ENCODE results near the gene C6orf132. TPM values are rescaled to one million over a fixed set of nuclear protein-coding genes. Genes with fewer than 3 reads are reported as not detected.
A peak's percentile ranks its signal among the peaks of the same experiment; 100 is the strongest.

Gene C6orf132
- total RNA-seq, 1 experiment from 2014 or later: 0.11 TPM

DNA sequence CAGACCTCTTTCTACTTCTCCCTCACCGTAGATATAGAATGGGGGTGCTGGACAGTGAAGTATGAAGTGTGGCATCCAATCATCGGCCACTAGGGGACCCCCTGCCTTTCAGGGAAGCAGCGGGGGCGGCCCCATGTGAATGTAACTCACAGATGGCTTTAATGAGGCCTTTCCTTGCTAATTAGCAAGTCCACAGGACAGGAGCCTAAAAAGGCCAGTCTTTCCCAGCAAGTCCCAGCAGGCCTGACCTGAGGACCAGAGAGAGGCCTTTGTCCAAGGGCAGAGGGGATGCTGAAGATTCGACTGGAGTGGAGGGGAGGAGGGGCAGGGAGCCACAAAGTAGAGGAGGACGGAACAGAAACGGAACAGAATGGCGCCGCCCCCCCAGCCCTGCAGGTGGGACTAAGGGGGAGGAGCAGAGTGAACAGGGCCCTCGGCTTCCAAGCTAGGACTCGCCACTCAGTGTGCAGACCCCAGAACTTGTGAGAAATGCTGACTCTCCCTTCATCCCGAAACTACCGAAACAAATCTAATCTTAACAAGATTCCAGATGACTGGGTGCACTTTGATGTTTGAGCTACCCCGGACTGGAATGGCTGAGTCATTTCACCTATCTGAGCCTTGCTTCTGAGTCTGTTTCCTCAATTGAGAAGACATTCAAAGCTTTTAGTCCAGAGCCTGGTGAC lies 5.8 kb downstream of the C6orf132 start:
- Histone ChIP-seq H3K9me2 (replicated peaks; ENCODE audit: insufficient read depth, low read length) (no peaks in the 10 kb centered on the region), H3K9me3 (ENCODE audit: low read length) (no peaks in the 10 kb centered on the region), H3K4me3 (ENCODE audit: low read length) (peak overlapping the region; percentile 27; the same call in 1 of the 2 replicates), H3K79me2 (ENCODE audit: low read length) (no peaks in the 10 kb centered on the region), H3K9ac (ENCODE audit: low read length) (peak overlapping the region; percentile 52), H3K27ac (ENCODE audit: low read length) (no peak overlapping the region), H3K4me2 (ENCODE audit: low read depth, low read length, poor library complexity, severe bottlenecking) (peak overlapping the region; percentile 63), H4K20me1 (ENCODE audit: insufficient read depth, low read depth, low read length) (no peaks in the 10 kb centered on the region), H3K4me1 (ENCODE audit: low read length) (peaks cover 28% of the 10 kb centered on the region), H3K36me3 (ENCODE audit: insufficient read depth, low read length) (no peaks in the 10 kb centered on the region), H3K27me3 (ENCODE audit: low read length) (no peaks in the 10 kb centered on the region), H2AFZ (ENCODE audit: low read length) (peak overlapping the region; percentile 97)
- DNase-seq: peak; percentile 88

- peaks cover 28% of the 10 kb centered on the region for H3K4me1 ChIP-seq (ENCODE audit: low read length)
- no peaks in the 10 kb centered on the region for H3K79me2 ChIP-seq (ENCODE audit: low read length)
- no peaks in the 10 kb centered on the region for H4K20me1 ChIP-seq (ENCODE audit: insufficient read depth, low read depth, low read length)
- H3K4me3 ChIP-seq (ENCODE audit: low read length): no peak overlapping the region
- H3K9me2 ChIP-seq (replicated peaks; ENCODE audit: insufficient read depth, low read length): no peaks in the 10 kb centered on the region
- no peak overlapping the region for H3K9ac ChIP-seq (ENCODE audit: low read length)
- no peak for DNase-seq
- H3K27ac ChIP-seq (ENCODE audit: low read length): no peak overlapping the region
- H3K9me3 ChIP-seq (ENCODE audit: low read length): no peaks in the 10 kb centered on the region
- no peaks in the 10 kb centered on the region for H3K36me3 ChIP-seq (ENCODE audit: insufficient read depth, low read length)
- no peaks in the 10 kb centered on the region for H3K27me3 ChIP-seq (ENCODE audit: low read length)
- no peak overlapping the region for H3K4me2 ChIP-seq (ENCODE audit: low read depth, low read length, poor library complexity, severe bottlenecking)
- no peak overlapping the region for H2AFZ ChIP-seq (ENCODE audit: low read length)
These were observed 6.7 kb downstream of the C6orf132 start for GRCh38 chr6:42135722-42136121.

- H3K27me3 ChIP-seq (ENCODE audit: low read length): no peaks in the 10 kb centered on the region
- H3K9ac ChIP-seq (ENCODE audit: low read length): no peak overlapping the region
- H3K36me3 ChIP-seq (ENCODE audit: insufficient read depth, low read length): no peaks in the 10 kb centered on the region
- H3K4me3 ChIP-seq (ENCODE audit: low read length): no peak overlapping the region
- H3K9me3 ChIP-seq (ENCODE audit: low read length): no peaks in the 10 kb centered on the region
- H2AFZ ChIP-seq (ENCODE audit: low read length): peak overlapping the region; percentile 34; the same call in 1 of the 2 replicates
- peak; percentile 49 for DNase-seq
- no peaks in the 10 kb centered on the region for H4K20me1 ChIP-seq (ENCODE audit: insufficient read depth, low read depth, low read length)
- no peak overlapping the region for H3K27ac ChIP-seq (ENCODE audit: low read length)
- no peaks in the 10 kb centered on the region for H3K79me2 ChIP-seq (ENCODE audit: low read length)
- no peak overlapping the region for H3K4me2 ChIP-seq (ENCODE audit: low read depth, low read length, poor library complexity, severe bottlenecking)
- peaks cover 24% of the 10 kb centered on the region for H3K4me1 ChIP-seq (ENCODE audit: low read length)
- H3K9me2 ChIP-seq (replicated peaks; ENCODE audit: insufficient read depth, low read length): no peaks in the 10 kb centered on the region
These were observed 7.3 kb downstream of the C6orf132 start for GRCh38 chr6:42135161-42135560.

- H2AFZ ChIP-seq (ENCODE audit: low read length): no peak overlapping the region
- no peak for DNase-seq
- no peaks in the 10 kb centered on the region for H3K79me2 ChIP-seq (ENCODE audit: low read length)
- H4K20me1 ChIP-seq (ENCODE audit: insufficient read depth, low read depth, low read length): no peaks in the 10 kb centered on the region
- no peaks in the 10 kb centered on the region for H3K36me3 ChIP-seq (ENCODE audit: insufficient read depth, low read length)
- H3K4me2 ChIP-seq (ENCODE audit: low read depth, low read length, poor library complexity, severe bottlenecking): no peak overlapping the region
- no peaks in the 10 kb centered on the region for H3K9me2 ChIP-seq (replicated peaks; ENCODE audit: insufficient read depth, low read length)
- H3K9me3 ChIP-seq (ENCODE audit: low read length): no peaks in the 10 kb centered on the region
- no peak overlapping the region for H3K27ac ChIP-seq (ENCODE audit: low read length)
- H3K9ac ChIP-seq (ENCODE audit: low read length): no peak overlapping the region
- peaks cover 21% of the 10 kb centered on the region for H3K4me1 ChIP-seq (ENCODE audit: low read length)
- H3K4me3 ChIP-seq (ENCODE audit: low read length): no peak overlapping the region
- no peaks in the 10 kb centered on the region for H3K27me3 ChIP-seq (ENCODE audit: low read length)
These were observed 8.5 kb downstream of the C6orf132 start for GRCh38 chr6:42133926-42134325.

GRCh38 chr6:42131531-42131930 lies 10.9 kb downstream of the C6orf132 start:
- no peak overlapping the region for H3K4me3 ChIP-seq (ENCODE audit: low read length)
- no peaks in the 10 kb centered on the region for H3K9me3 ChIP-seq (ENCODE audit: low read length)
- no peaks in the 10 kb centered on the region for H4K20me1 ChIP-seq (ENCODE audit: insufficient read depth, low read depth, low read length)
- no peak overlapping the region for H2AFZ ChIP-seq (ENCODE audit: low read length)
- H3K9me2 ChIP-seq (replicated peaks; ENCODE audit: insufficient read depth, low read length): no peaks in the 10 kb centered on the region
- no peak overlapping the region for H3K27ac ChIP-seq (ENCODE audit: low read length)
- H3K27me3 ChIP-seq (ENCODE audit: low read length): no peaks in the 10 kb centered on the region
- no peak overlapping the region for H3K4me2 ChIP-seq (ENCODE audit: low read depth, low read length, poor library complexity, severe bottlenecking)
- H3K9ac ChIP-seq (ENCODE audit: low read length): no peak overlapping the region
- H3K4me1 ChIP-seq (ENCODE audit: low read length): peaks cover 12% of the 10 kb centered on the region
- H3K36me3 ChIP-seq (ENCODE audit: insufficient read depth, low read length): no peaks in the 10 kb centered on the region
- no peaks in the 10 kb centered on the region for H3K79me2 ChIP-seq (ENCODE audit: low read length)
- no peak for DNase-seq

GRCh38 chr6:42129360-42129676 lies 13.1 kb downstream of the C6orf132 start:
- Histone ChIP-seq H3K79me2 (ENCODE audit: low read length) (no peaks in the 10 kb centered on the region), H3K9me3 (ENCODE audit: low read length) (no peaks in the 10 kb centered on the region), H3K27ac (ENCODE audit: low read length) (no peak overlapping the region), H4K20me1 (ENCODE audit: insufficient read depth, low read depth, low read length) (no peaks in the 10 kb centered on the region), H3K27me3 (ENCODE audit: low read length) (no peaks in the 10 kb centered on the region), H2AFZ (ENCODE audit: low read length) (no peak overlapping the region), H3K4me3 (ENCODE audit: low read length) (no peak overlapping the region), H3K4me1 (ENCODE audit: low read length) (no peaks in the 10 kb centered on the region), H3K4me2 (ENCODE audit: low read depth, low read length, poor library complexity, severe bottlenecking) (no peak overlapping the region), H3K9me2 (replicated peaks; ENCODE audit: insufficient read depth, low read length) (no peaks in the 10 kb centered on the region), H3K9ac (ENCODE audit: low read length) (no peak overlapping the region), H3K36me3 (ENCODE audit: insufficient read depth, low read length) (no peaks in the 10 kb centered on the region)
- no peak for DNase-seq

DNA sequence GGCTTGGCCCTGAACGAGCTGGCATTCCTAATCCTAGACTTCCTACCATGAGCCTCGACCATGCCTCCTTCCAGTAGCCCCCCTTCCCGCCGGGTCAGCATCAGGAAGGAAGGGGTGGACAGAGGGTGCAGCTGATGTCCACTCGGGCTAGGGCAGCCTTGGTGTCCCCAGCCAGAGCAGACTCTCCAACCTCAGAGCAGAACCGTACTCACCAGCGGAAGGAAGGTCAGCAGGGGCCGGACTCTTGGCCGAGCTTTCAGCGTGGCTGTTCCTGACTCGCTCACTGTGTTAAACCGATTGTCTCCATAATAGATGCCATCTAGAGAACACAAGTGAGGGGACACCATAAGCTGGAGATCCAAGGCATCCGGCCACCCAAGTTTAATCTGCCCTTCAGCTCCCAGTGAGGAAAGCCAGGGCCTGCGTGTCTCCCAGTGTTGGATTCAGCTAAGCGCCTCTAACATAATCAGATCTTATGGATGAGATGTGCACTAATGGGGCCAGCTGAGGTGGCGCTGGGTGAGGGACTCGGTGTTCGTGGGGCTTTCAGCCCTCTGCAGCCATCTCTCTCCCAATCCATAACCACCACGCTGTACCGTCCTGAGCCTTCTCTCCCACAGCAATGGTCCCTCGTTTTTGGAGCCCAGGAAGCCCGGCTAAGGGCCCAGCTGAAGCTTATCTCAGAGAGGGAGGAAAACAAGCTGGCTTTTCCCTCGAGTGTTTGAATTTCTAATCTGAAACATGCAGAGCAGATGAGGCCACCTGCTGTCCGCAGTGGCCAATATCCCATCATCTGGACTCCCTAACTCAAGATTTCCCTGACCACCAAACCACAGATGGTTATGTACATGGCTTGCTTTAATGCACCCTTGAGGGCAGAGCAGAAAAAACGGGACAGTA lies 13.7 kb downstream of the C6orf132 start:
- no peak overlapping the region for H2AFZ ChIP-seq (ENCODE audit: low read length)
- H3K9ac ChIP-seq (ENCODE audit: low read length): no peak overlapping the region
- no peak overlapping the region for H3K27ac ChIP-seq (ENCODE audit: low read length)
- H3K9me2 ChIP-seq (replicated peaks; ENCODE audit: insufficient read depth, low read length): no peaks in the 10 kb centered on the region
- H3K4me3 ChIP-seq (ENCODE audit: low read length): no peak overlapping the region
- H3K9me3 ChIP-seq (ENCODE audit: low read length): no peaks in the 10 kb centered on the region
- no peak overlapping the region for H3K4me2 ChIP-seq (ENCODE audit: low read depth, low read length, poor library complexity, severe bottlenecking)
- no peak for DNase-seq
- no peaks in the 10 kb centered on the region for H3K79me2 ChIP-seq (ENCODE audit: low read length)
- no peaks in the 10 kb centered on the region for H4K20me1 ChIP-seq (ENCODE audit: insufficient read depth, low read depth, low read length)
- no peaks in the 10 kb centered on the region for H3K4me1 ChIP-seq (ENCODE audit: low read length)
- H3K27me3 ChIP-seq (ENCODE audit: low read length): no peaks in the 10 kb centered on the region
- no peaks in the 10 kb centered on the region for H3K36me3 ChIP-seq (ENCODE audit: insufficient read depth, low read length)

DNA sequence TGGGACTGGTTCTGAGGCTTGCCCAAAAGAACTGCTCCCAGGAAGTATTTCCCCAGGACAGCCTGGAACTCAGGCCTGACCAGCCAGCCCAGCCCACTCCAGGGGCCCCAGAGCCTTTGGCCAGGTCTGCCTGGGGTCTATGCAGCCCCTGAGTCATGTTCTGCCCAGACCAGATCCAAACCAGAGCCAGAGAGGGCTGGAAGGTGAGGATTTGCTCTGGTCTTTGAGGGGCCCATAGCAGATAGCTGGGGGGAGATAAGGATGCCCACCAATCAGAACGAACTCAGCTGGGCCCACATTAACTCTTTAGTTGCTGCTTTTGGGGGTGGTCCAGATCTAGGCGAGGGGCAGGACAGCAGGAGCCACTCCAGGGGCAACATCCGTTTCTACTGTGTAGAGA lies 16.8 kb downstream of the C6orf132 start:
- H3K9ac ChIP-seq (ENCODE audit: low read length): no peak overlapping the region
- H3K27ac ChIP-seq (ENCODE audit: low read length): no peak overlapping the region
- H3K4me3 ChIP-seq (ENCODE audit: low read length): no peak overlapping the region
- no peaks in the 10 kb centered on the region for H3K9me2 ChIP-seq (replicated peaks; ENCODE audit: insufficient read depth, low read length)
- H3K27me3 ChIP-seq (ENCODE audit: low read length): no peaks in the 10 kb centered on the region
- no peaks in the 10 kb centered on the region for H4K20me1 ChIP-seq (ENCODE audit: insufficient read depth, low read depth, low read length)
- no peaks in the 10 kb centered on the region for H3K79me2 ChIP-seq (ENCODE audit: low read length)
- H3K9me3 ChIP-seq (ENCODE audit: low read length): no peaks in the 10 kb centered on the region
- no peak overlapping the region for H2AFZ ChIP-seq (ENCODE audit: low read length)
- H3K4me2 ChIP-seq (ENCODE audit: low read depth, low read length, poor library complexity, severe bottlenecking): no peak overlapping the region
- no peak for DNase-seq
- no peaks in the 10 kb centered on the region for H3K36me3 ChIP-seq (ENCODE audit: insufficient read depth, low read length)
- no peaks in the 10 kb centered on the region for H3K4me1 ChIP-seq (ENCODE audit: low read length)
